Cardiac muscle cell (in vitro differentiated cells and primary cell): ENCODE data around the gene CRIM1. TPM values are rescaled to one million over a fixed set of nuclear protein-coding genes. Genes with fewer than 3 reads are reported as not detected.

ENCODE experiments used
- DNase-seq, 2 donors: peaks; one replicate each; pipeline versions ENCODE4 v3.0.0 to v3.0.0-alpha.2; 2010 to 2017; ENCODE audit warnings: low read depth in 1 of 2, low spot score in 1 of 2
- H3K27ac ChIP-seq: fragments of 200-600 bp; sonication (generic); 2 replicates; pipeline ENCODE4 v1.5.1; 2016
- H3K27me3 ChIP-seq: fragments of 200-600 bp; sonication (generic); 2 replicates; pipeline ENCODE4 v1.6.0; 2016; ENCODE audit warnings: control low read depth
- H3K36me3 ChIP-seq: fragments of 200-600 bp; sonication (generic); 2 replicates; pipeline ENCODE4 v1.5.1; 2016; ENCODE audit warnings: control low read depth
- H3K4me1 ChIP-seq: fragments of 200-600 bp; sonication (generic); 2 replicates; pipeline ENCODE4 v1.8.1; 2017; ENCODE audit warnings: low read depth, mild to moderate bottlenecking, mixed run types
- H3K4me3 ChIP-seq: fragments of 200-600 bp; sonication (generic); 2 replicates; pipeline ENCODE4 v1.5.1; 2016; ENCODE audit warnings: mild to moderate bottlenecking
- H3K9me3 ChIP-seq: fragments of 200-600 bp; sonication (generic); 2 replicates; pipeline ENCODE4 v1.5.1; 2017; ENCODE audit warnings: low read depth, mild to moderate bottlenecking, control low read depth
- CTCF ChIP-seq: IDR thresholded peaks from 2 replicates; pipeline ENCODE4 v1.5.1; 2012; ENCODE audit warnings: low read depth, mild to moderate bottlenecking, low read length
- polyA plus RNA-seq: library from polyadenylated mRNA; unstranded; fragments of >200 nt; fragmentation: Nextera tagmentation; extraction: Ambion mirVana; gene quantifications from 2 replicates; pipeline ENCODE4 v1.2.1, GENCODE V29; 2016
- total RNA-seq: library from RNA; depleted of rRNA; stranded (reverse); fragments of >200 nt; gene quantifications from 2 replicates; pipeline ENCODE4 v1.2.3, GENCODE V29; 2016

The CRIM1 gene
- total and polyA plus RNA-seq, 2 experiments from 2014 or later: 2.4 to 5.4 TPM

- Histone ChIP-seq H3K4me3 (no peak overlapping the region), H3K27ac (no peak overlapping the region)
Measured at GRCh38 chr2:36528274-36528673, 172.7 kb downstream of the CRIM1 start.

GRCh38 chr2:36528766-36529392 is 173.3 kb downstream of the CRIM1 start:
- TF ChIP-seq CTCF: no peak
- H3K4me3 ChIP-seq: no peak overlapping the region
- no peaks in the 10 kb centered on the region for H3K27me3 ChIP-seq
- H3K36me3 ChIP-seq: no peaks in the 10 kb centered on the region
- no peak overlapping the region for H3K27ac ChIP-seq
- H3K9me3 ChIP-seq: no peaks in the 10 kb centered on the region
- H3K4me1 ChIP-seq: peaks cover 8% of the 10 kb centered on the region
- no peak for DNase-seq

More at GRCh38 chr2:36528274-36528673, 172.7 kb downstream of the CRIM1 start:
- no peak for DNase-seq
- Histone ChIP-seq H3K4me1 (peaks cover 8% of the 10 kb centered on the region), H3K27me3 (no peaks in the 10 kb centered on the region), H3K36me3 (no peaks in the 10 kb centered on the region), H3K9me3 (no peaks in the 10 kb centered on the region)
- TF ChIP-seq CTCF: no peak

GRCh38 chr2:36530178-36530982 is 174.8 kb downstream of the CRIM1 start:
- peak in 1 of 2 donors; percentile 47 for DNase-seq
- Histone ChIP-seq H3K27me3 (no peaks in the 10 kb centered on the region), H3K9me3 (no peaks in the 10 kb centered on the region), H3K4me1 (peaks cover 8% of the 10 kb centered on the region), H3K4me3 (no peak overlapping the region), H3K27ac (no peak overlapping the region), H3K36me3 (no peaks in the 10 kb centered on the region)
- TF ChIP-seq CTCF: no peak

- Histone ChIP-seq H3K27ac (no peak overlapping the region), H3K4me1 (peaks cover 8% of the 10 kb centered on the region)
- peak in 1 of 2 donors; percentile 94 for DNase-seq
Measured at GRCh38 chr2:36530983-36531354, 175.4 kb downstream of the CRIM1 start.

GRCh38 chr2:36534275-36534799 is 178.8 kb downstream of the CRIM1 start:
- Histone ChIP-seq H3K4me3 (no peak overlapping the region), H3K27ac (no peak overlapping the region), H3K36me3 (no peaks in the 10 kb centered on the region), H3K9me3 (no peaks in the 10 kb centered on the region), H3K27me3 (no peaks in the 10 kb centered on the region), H3K4me1 (peaks cover 11% of the 10 kb centered on the region)
- no peak for DNase-seq
- no peak for TF ChIP-seq CTCF

More at GRCh38 chr2:36530983-36531354, 175.4 kb downstream of the CRIM1 start:
- Histone ChIP-seq H3K36me3 (no peaks in the 10 kb centered on the region), H3K4me3 (no peak overlapping the region), H3K27me3 (no peaks in the 10 kb centered on the region), H3K9me3 (no peaks in the 10 kb centered on the region)
- TF ChIP-seq CTCF: peak; percentile 51
